Psoas muscle (tissue), 8 donors: Measurements from ENCODE around the gene GPR15LG. TPM values are rescaled to one million over a fixed set of nuclear protein-coding genes. Genes with fewer than 3 reads are reported as not detected.
"Not testable (repeated sequence)": the region's sequence is repeated elsewhere in the genome, so short reads cannot be mapped to it uniquely, and the experiment has no call there.

Experiments used
- ATAC-seq, 4 donors: fragments of 200-7000 bp; cut with Tn5 transposase; one replicate each; pipeline ENCODE4 v1.9.1; 2020; ENCODE audit warnings: moderate library complexity in 3 of 4, mild to moderate bottlenecking in 2 of 4
- DNase-seq, 2 donors: peaks; one replicate each; pipeline ENCODE4 v3.0.0-alpha.2; 2020
- H3K27ac ChIP-seq: fragments of 200-600 bp; one replicate; pipeline ENCODE4 v1.8.0; 2022
- H3K27me3 ChIP-seq, 3 donors: fragments of 200-600 bp in 1 of 3; one replicate each; pipeline versions ENCODE4 v1.6.1 to v1.8.0; 2013 to 2022; ENCODE audit warnings: low read length in 2 of 3, mild to moderate bottlenecking in 2 of 3, moderate library complexity in 1 of 3; ENCODE audit not compliant: insufficient read depth in 3 of 3
- H3K36me3 ChIP-seq, 2 donors: fragments of 200-600 bp in 1 of 2; one replicate each; pipeline versions ENCODE4 v1.6.1 to v1.8.0; 2013 to 2022; ENCODE audit warnings: low read depth in 1 of 2, mild to moderate bottlenecking in 1 of 2, moderate library complexity in 1 of 2; ENCODE audit not compliant: insufficient read depth in 1 of 2
- H3K4me1 ChIP-seq: fragments of 200-600 bp; one replicate; pipeline ENCODE4 v1.8.0; 2022
- H3K4me3 ChIP-seq: fragments of 200-600 bp; one replicate; pipeline ENCODE4 v1.8.0; 2022; ENCODE audit warnings: mild to moderate bottlenecking
- H3K9me3 ChIP-seq: fragments of 200-600 bp; one replicate; pipeline ENCODE4 v1.8.0; 2022
- CTCF ChIP-seq: fragments of 200-600 bp; IDR thresholded peaks from one replicate; pipeline ENCODE4 v1.8.0; 2022; ENCODE audit warnings: antibody characterized with exemption
- WGBS, 3 donors: extraction: QIAGEN DNeasy Blood & Tissue Kit; methylation state at CpG; one replicate each; pipeline versions ENCODE4 v1.1.6 to v1.1.7; 2013; 5-methylcytosine and 5-hydroxymethylcytosine counted together
- intact Hi-C, 2 donors: fragments of 100-400 bp; cut with DNase I; formaldehyde crosslinking; loops; one replicate each; pipeline versions ENCODE4 v1.11.0 to v1.14.2; 2022
- polyA plus RNA-seq, 3 donors: library from polyadenylated mRNA; stranded (reverse); fragments of 200-250 nt; gene quantifications; one replicate each; pipeline ENCODE4 v1.2.3, GENCODE V29; 2013
- total RNA-seq, 4 donors: library from RNA; stranded (reverse); fragmentation: NEBNext Ultra II Directional in 2 of 4; extraction: Animal tissue kit (Norgen Biotek cat#: 25700) in 2 of 4; gene quantifications; one replicate each; pipeline versions ENCODE4 v1.2.1 to v1.2.4, GENCODE V29; 2021 to 2023
- donor health status: healthy with polysubstance abuse.
- donor health status: DM: no; HTN: no; CAD: no; lungs with moderate emphysema.
- donor health status: Bipolar disorder and iron deficiency.
- donor health status: healthy.
- donor health status: DM: yes; HTN: yes; CAD: no.
- donor health status: DM: no; HTN: no; CAD: no.
- donor health status: DM: no; HTN: no; CAD: no.
- donor health status: DM: yes; HTN: yes; CAD: no.

Gene GPR15LG
- total and polyA plus RNA-seq, 7 donors = 0.09 to 0.15 TPM; not detected in 5

- WGBS, 3 donors = 85 to 86% (median 85%) methylated on average over 9 of the region's 9 CpGs
- peak in 1 of 4 donors; percentile 70 for ATAC-seq
- TF ChIP-seq CTCF = peak; percentile 56
Observed at GRCh38 chr10:84148006-84148597, 25.5 kb upstream of the GPR15LG start.

GRCh38 chr10:84149854-84150253 lies 23.7 kb upstream of the GPR15LG start:
- TF ChIP-seq CTCF = no peak
- H3K27ac ChIP-seq = no peak overlapping the region
- H3K27me3 ChIP-seq = no peaks in the 10 kb centered on the region
- H3K36me3 ChIP-seq = peaks cover 15 to 100% of the 10 kb centered on the region in 2 donors
- H3K9me3 ChIP-seq = no peaks in the 10 kb centered on the region
- no peaks in the 10 kb centered on the region for H3K4me1 ChIP-seq
- intact Hi-C loops = no loop called here
- ATAC-seq (no peak), DNase-seq (no peak)
- WGBS, 3 donors = 91 to 96% (median 95%) methylated on average over 2 of the region's 2 CpGs
- H3K4me3 ChIP-seq = no peak overlapping the region

More at GRCh38 chr10:84148006-84148597, 25.5 kb upstream of the GPR15LG start:
- H3K4me1 ChIP-seq, H3K4me3 ChIP-seq, H3K27me3 ChIP-seq, H3K27ac ChIP-seq, H3K9me3 ChIP-seq, intact Hi-C loops, DNase-seq: not testable (repeated sequence)
- peaks cover 20 to 100% of the 10 kb centered on the region in 2 donors for H3K36me3 ChIP-seq

- no peak overlapping the region for H3K4me3 ChIP-seq
- peaks cover 7 to 80% of the 10 kb centered on the region in 2 donors for H3K36me3 ChIP-seq
- no peak for DNase-seq
- no peak overlapping the region for H3K27ac ChIP-seq
- intact Hi-C loops = no loop called here
- H3K27me3 ChIP-seq = no peaks in the 10 kb centered on the region
- no peak for TF ChIP-seq CTCF
- ATAC-seq = no peak
- H3K9me3 ChIP-seq = no peaks in the 10 kb centered on the region
- no peaks in the 10 kb centered on the region for H3K4me1 ChIP-seq
Observed at GRCh38 chr10:84152769-84153168, 20.8 kb upstream of the GPR15LG start.

- no peaks in the 10 kb centered on the region for H3K27me3 ChIP-seq
- H3K4me3 ChIP-seq = no peak overlapping the region
- no peaks in the 10 kb centered on the region for H3K9me3 ChIP-seq
- no peaks in the 10 kb centered on the region for H3K4me1 ChIP-seq
- no peak overlapping the region for H3K27ac ChIP-seq
- ATAC-seq (peak in 1 of 4 donors; percentile 11), DNase-seq (no peak)
- intact Hi-C loops = no loop called here
- peaks cover 6 to 53% of the 10 kb centered on the region in 2 donors for H3K36me3 ChIP-seq
- TF ChIP-seq CTCF = no peak
- 89 to 95% (median 90%) methylated on average over 4 of the region's 4 CpGs for WGBS, 3 donors
Observed at GRCh38 chr10:84155521-84155920, 18.1 kb upstream of the GPR15LG start.

GRCh38 chr10:84156009-84156408 lies 17.6 kb upstream of the GPR15LG start:
- Histone ChIP-seq H3K36me3 (peaks cover 2 to 48% of the 10 kb centered on the region in 2 donors), H3K4me3 (no peak overlapping the region), H3K27me3 (no peaks in the 10 kb centered on the region), H3K9me3 (no peaks in the 10 kb centered on the region), H3K27ac (no peak overlapping the region), H3K4me1 (no peaks in the 10 kb centered on the region)
- WGBS, 3 donors = 83 to 93% (median 83%) methylated on average over 2 of the region's 2 CpGs
- DNase-seq = no peak
- ATAC-seq = peak in 1 of 4 donors; percentile 45
- TF ChIP-seq CTCF = no peak
- intact Hi-C loops = no loop called here
